Duodenal mucosa (tissue), 2 donors: ENCODE data around the gene LHX4.

Experiments
- H3K27ac ChIP-seq: one replicate; pipeline ENCODE4 v1.7.0; 2013; ENCODE audit warnings: low read depth, low read length
- H3K27me3 ChIP-seq, 2 donors: one replicate each; pipeline ENCODE4 v1.7.0; 2013; ENCODE audit warnings: low read length in 2 of 2, control low read depth in 1 of 2; ENCODE audit not compliant: insufficient read depth in 2 of 2, control insufficient read depth in 1 of 2
- H3K36me3 ChIP-seq, 2 donors: one replicate each; pipeline ENCODE4 v1.7.0; 2013; ENCODE audit warnings: low read length in 2 of 2, control low read depth in 1 of 2; ENCODE audit not compliant: insufficient read depth in 2 of 2, control insufficient read depth in 1 of 2
- H3K4me1 ChIP-seq, 2 donors: one replicate each; pipeline ENCODE4 v1.7.0; 2013; ENCODE audit warnings: low read length in 2 of 2, control low read depth in 1 of 2; ENCODE audit not compliant: insufficient read depth in 2 of 2, control insufficient read depth in 1 of 2
- H3K4me3 ChIP-seq, 2 donors: one replicate each; pipeline ENCODE4 v1.7.0; 2013; ENCODE audit warnings: low read length in 2 of 2, low read depth in 1 of 2
- H3K9ac ChIP-seq, 2 donors: one replicate each; pipeline ENCODE4 v1.7.0; 2013; ENCODE audit warnings: low read length in 2 of 2, low read depth in 1 of 2
- H3K9me3 ChIP-seq, 2 donors: one replicate each; pipeline ENCODE4 v1.7.0; 2013; ENCODE audit warnings: low read length in 2 of 2, control low read depth in 1 of 2; ENCODE audit not compliant: control insufficient read depth in 1 of 2

The LHX4 gene

DNA sequence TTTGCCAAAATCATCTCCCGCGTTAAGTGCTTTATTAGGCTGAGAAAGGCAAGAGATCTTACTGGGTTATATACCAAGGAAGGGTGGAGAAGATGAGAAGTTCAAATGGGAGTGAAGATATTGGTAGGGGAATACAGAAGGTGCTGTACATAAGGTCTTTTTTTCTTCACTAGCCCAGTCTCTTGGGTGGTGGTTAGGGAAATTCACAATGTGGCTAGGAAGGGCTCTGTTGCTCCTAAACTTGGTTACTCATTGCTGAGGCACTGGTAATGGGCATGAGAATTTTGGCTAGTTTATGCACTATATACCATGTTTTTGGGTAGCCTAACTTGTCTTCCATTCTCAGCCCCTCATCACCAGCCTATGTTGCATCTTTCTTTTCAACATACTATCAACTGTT is 50.6 kb downstream of the LHX4 start:
- no peak overlapping the region for H3K9ac ChIP-seq
- no peak overlapping the region for H3K4me3 ChIP-seq
- H3K36me3 ChIP-seq: peaks cover 0 to 4% of the 10 kb centered on the region in 2 donors
- H3K4me1 ChIP-seq: no peaks in the 10 kb centered on the region
- H3K27me3 ChIP-seq: no peaks in the 10 kb centered on the region
- H3K27ac ChIP-seq: no peak overlapping the region
- no peaks in the 10 kb centered on the region for H3K9me3 ChIP-seq

DNA sequence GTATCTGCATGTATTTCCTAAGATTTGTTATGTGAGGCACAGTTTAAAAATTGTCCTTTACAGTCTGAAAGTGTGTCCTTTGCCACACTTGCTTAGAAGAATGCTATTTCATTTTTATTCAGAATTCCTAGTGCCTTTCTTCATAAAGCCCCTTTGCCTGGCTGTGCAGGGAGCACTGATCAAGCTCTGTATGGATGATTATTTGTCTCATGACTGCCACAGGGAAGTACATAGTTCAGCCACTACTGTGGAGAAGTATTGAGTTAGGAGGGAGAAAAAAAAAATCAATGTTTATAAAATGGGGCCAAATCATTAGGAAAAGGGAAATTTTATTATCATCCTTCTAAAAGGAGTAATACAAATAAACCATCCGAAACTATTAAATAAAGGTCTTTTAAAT is 51.4 kb downstream of the LHX4 start:
- Histone ChIP-seq H3K27me3 (no peaks in the 10 kb centered on the region), H3K4me1 (no peaks in the 10 kb centered on the region), H3K27ac (no peak overlapping the region), H3K9ac (no peak overlapping the region), H3K9me3 (no peaks in the 10 kb centered on the region), H3K36me3 (peaks cover 0 to 4% of the 10 kb centered on the region in 2 donors), H3K4me3 (no peak overlapping the region)

DNA sequence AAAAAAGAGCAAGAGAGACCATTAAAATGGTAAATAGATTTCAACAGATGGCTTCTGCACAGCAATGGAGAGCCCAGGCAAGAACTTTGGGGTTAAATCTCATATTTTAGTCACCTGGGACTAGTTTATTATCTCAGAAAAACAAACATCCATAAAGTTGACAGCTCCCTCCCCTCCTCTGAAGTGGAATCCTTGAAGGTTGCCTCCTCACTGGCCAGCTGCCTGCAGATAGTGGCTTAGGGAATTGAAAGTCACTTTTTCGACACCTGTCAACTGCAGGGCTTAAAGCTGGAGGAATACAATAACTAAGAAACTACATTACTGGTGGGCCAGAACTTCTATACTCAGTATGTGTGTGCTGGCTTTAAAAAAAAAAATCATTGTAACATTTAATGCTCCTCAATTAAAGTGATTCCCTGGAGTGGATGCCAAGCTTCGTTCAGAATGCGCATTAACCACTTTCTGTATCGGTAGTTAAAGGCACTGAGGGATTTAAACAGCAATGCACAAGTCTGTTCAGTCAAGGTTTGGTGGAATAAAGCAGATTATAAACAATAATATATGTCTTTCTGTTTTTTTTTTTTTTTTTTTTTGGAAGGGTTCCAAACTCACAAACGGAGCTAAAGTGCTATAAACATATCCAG is 52.5 kb downstream of the LHX4 start:
- no peaks in the 10 kb centered on the region for H3K9me3 ChIP-seq
- H3K36me3 ChIP-seq: peaks cover 1 to 4% of the 10 kb centered on the region in 2 donors
- no peaks in the 10 kb centered on the region for H3K27me3 ChIP-seq

DNA sequence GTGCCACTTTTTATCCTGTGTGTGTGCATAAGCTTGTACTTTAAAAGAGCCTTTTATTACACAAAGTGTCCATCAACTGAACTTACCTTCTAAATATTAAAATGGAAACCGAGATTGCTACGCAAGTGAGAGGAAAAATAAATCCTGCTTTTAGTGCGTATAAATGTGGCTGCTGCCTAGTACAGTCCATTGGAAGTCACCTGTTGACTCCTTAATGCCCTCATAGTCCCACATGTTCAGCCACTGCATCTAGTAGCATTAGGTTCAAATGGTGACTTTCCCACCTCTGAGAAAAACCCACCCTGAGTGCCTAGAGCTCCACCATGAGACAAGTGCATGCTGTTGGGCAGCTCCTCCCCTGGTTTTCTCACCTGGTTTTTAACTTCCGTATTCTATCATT is 53.0 kb downstream of the LHX4 start:
- no peaks in the 10 kb centered on the region for H3K4me1 ChIP-seq
- H3K27ac ChIP-seq: no peak overlapping the region
- H3K9ac ChIP-seq: no peak overlapping the region
- no peaks in the 10 kb centered on the region for H3K9me3 ChIP-seq
- H3K4me3 ChIP-seq: no peak overlapping the region
- peaks cover 4 to 7% of the 10 kb centered on the region in 2 donors for H3K36me3 ChIP-seq
- H3K27me3 ChIP-seq: no peaks in the 10 kb centered on the region

More for the DNA sequence above, 52.5 kb downstream of the LHX4 start:
- Histone ChIP-seq H3K4me1 (no peaks in the 10 kb centered on the region), H3K4me3 (no peak overlapping the region), H3K9ac (no peak overlapping the region), H3K27ac (no peak overlapping the region)

DNA sequence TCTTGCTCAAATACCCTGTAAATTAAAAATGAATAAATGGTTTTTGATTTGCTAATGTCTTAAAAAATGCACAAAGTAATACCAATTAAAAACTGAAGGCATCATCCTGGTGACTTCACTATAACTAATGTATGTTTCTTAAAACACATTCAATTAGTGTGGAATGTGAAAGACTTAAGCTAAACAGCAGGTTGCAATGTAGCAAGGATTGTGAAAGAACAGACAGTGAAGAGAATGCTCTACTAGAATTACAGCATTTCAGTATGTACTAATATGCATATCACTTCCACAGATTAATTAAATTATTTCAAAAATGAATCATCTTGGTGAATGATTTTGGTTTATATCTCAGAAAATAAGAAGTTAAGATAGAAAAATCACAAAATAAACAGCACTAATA is 56.4 kb downstream of the LHX4 start:
- H3K27me3 ChIP-seq: no peaks in the 10 kb centered on the region
- no peak overlapping the region for H3K27ac ChIP-seq
- H3K36me3 ChIP-seq: peaks cover 4 to 9% of the 10 kb centered on the region in 2 donors
- H3K4me1 ChIP-seq: peaks cover 0 to 7% of the 10 kb centered on the region in 2 donors
- no peak overlapping the region for H3K9ac ChIP-seq
- no peaks in the 10 kb centered on the region for H3K9me3 ChIP-seq
- H3K4me3 ChIP-seq: no peak overlapping the region

DNA sequence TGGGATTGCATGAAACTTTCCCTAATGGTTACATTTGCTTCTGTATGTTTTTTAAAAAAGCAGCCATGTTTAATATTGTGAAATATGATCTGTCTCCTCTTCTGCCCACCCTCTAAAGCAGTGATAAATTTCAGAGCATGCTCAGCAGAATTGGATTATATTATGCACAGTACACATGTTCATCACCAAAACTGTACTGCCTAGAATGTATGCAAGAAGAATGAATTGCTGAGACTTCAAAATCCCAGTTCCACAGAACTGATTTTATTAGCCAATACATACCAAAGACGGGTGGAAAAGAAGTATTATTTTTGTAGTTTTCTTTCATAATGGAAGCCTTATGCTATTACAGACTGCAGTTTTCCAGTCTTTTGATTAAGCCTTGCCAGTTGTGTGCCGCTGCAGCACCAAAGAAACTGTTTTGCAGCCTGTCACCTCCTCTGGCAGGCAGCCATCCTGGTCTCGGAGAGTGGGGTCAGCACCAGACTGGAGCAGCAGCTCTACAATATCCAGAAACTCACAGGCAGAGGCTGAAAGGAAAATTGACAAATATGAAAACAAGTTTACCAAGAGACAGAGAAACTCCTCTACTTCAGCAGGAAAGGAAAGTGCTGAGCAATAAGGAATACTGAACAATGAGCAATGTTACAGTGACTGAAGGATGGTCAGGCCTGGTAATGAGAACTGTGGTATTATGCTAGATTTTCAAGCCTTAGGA is 58.1 kb downstream of the LHX4 start:
- Histone ChIP-seq H3K27ac (no peak overlapping the region), H3K4me3 (no peak overlapping the region), H3K9ac (no peak overlapping the region)

DNA sequence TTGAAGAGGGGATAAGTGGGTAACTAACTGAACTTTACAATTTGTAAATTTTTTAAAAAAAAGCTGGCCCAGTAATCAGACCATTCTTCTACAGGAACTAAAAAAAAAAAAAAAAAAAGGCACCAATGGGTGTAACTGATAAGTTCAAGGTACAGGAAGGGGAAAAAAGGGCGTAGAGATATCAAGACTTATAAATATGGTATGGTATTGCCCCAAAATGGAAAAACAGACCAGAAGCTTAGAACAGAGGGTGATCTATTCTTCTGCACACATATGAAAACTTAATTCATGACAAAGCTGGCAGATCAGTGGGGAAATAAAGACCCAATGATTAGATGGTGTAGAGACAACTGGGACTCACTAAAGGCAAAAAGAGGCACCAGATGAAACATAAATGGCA is 58.9 kb downstream of the LHX4 start:
- Histone ChIP-seq H3K9me3 (peaks cover 0 to 2% of the 10 kb centered on the region in 2 donors), H3K36me3 (peaks cover 4 to 9% of the 10 kb centered on the region in 2 donors), H3K4me1 (peaks cover 0 to 7% of the 10 kb centered on the region in 2 donors), H3K27ac (no peak overlapping the region), H3K9ac (no peak overlapping the region), H3K27me3 (no peaks in the 10 kb centered on the region), H3K4me3 (no peak overlapping the region)

More for the DNA sequence above, 58.1 kb downstream of the LHX4 start:
- Histone ChIP-seq H3K36me3 (peaks cover 4 to 9% of the 10 kb centered on the region in 2 donors), H3K27me3 (no peaks in the 10 kb centered on the region), H3K9me3 (peaks cover 0 to 2% of the 10 kb centered on the region in 2 donors), H3K4me1 (peaks cover 0 to 7% of the 10 kb centered on the region in 2 donors)

DNA sequence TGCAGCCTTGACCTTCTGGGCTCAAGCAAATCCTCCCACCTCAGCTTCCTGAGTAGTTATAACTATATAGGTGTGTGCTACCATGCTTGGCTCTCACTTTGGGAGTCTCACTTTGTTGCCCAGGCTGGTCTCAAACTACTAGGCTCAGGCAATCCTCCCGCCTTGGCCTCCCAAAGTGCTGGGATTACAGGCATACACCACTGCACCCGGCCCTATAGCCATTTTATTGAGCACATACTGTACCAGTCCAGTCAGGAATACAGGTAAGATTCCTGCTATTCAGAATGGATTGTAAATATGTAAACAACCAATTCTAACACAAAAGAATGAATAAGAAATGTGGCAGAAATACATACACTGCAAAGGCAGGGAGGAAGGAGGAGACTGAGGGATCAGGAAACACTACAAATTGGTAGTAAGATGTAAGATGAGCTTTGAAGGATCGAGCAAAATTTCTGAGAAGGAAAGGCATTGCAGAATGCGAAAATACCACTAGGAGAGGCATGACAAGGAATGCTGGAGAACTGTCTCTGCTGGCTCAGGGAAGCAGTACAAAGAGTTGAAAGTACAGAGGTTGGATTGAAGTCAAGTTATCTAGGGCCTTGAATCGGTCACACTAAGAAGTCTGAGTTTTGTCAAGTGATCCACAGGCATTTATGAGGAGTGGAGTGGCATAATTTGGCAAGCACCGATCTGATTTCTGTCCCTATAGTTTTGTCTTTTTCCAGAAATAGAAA is 60.4 kb downstream of the LHX4 start:
- Histone ChIP-seq H3K36me3 (peaks cover 0 to 9% of the 10 kb centered on the region in 2 donors), H3K9ac (no peak overlapping the region), H3K9me3 (peaks cover 0 to 2% of the 10 kb centered on the region in 2 donors), H3K4me1 (peaks cover 0 to 7% of the 10 kb centered on the region in 2 donors), H3K27me3 (no peaks in the 10 kb centered on the region), H3K4me3 (no peak overlapping the region), H3K27ac (no peak overlapping the region)

DNA sequence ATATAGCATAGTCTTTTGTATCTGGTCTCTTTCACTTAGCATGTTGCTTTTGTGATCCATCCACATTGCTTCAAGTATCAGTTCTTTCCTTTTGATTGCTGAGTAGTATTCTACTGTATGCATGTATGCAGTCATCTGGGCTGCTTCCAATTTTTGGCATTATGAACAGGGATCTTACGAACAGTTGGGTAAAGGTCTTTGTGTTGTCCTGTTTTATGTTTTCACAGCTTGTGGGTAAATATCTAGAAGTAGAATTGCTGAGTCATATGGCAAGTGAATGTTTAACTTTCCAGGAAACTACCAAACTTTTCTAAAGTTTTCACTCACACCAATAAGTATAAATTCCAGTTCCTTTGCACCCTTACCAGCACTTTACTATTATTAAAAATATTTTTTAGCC is 60.9 kb downstream of the LHX4 start:
- Histone ChIP-seq H3K9ac (no peak overlapping the region), H3K27ac (no peak overlapping the region), H3K4me3 (no peak overlapping the region), H3K9me3 (peaks cover 0 to 2% of the 10 kb centered on the region in 2 donors), H3K4me1 (peaks cover 0 to 7% of the 10 kb centered on the region in 2 donors), H3K36me3 (peaks cover 0 to 9% of the 10 kb centered on the region in 2 donors), H3K27me3 (no peaks in the 10 kb centered on the region)

DNA sequence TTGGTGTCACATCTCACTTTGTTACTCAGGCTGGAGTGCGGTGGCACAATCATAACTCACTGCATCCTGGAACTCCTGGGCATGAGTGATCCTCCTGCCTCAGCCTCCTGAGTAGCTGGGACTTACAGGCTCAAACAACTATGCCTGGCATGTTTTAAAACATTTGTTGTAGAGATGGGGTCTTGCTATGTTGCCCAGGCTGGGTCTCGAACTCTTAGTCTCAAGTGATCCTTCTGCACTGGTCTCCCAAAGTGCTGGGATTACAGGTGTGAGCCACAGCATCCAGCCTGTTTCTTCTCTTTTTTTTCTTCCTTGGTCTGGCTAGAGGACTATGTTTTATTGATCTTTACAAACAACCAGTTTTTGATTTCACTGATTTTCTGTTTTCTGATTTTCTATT is 64.6 kb downstream of the LHX4 start:
- H3K27me3 ChIP-seq: no peaks in the 10 kb centered on the region
- peaks cover 0 to 7% of the 10 kb centered on the region in 2 donors for H3K4me1 ChIP-seq
- H3K9ac ChIP-seq: no peak overlapping the region
- H3K4me3 ChIP-seq: no peak overlapping the region
- no peak overlapping the region for H3K27ac ChIP-seq
- no peaks in the 10 kb centered on the region for H3K36me3 ChIP-seq
- H3K9me3 ChIP-seq: peaks cover 0 to 2% of the 10 kb centered on the region in 2 donors
